Endothelial cell of umbilical vein (primary cell): ENCODE data around the gene GPD2. TPM values are rescaled to one million over a fixed set of nuclear protein-coding genes. Genes with fewer than 3 reads are reported as not detected.

Experiments used
- BruUV-seq: library from RNA; stranded (reverse); fragments of 400-500 nt; replicated peaks from 2 replicates; lab custom pipeline; 2021; lab: Mats Ljungman, UMichigan
- CTCF ChIA-PET: fragments of 300-600, 350-600 bp; sonication (Branson Sonifier 250); formaldehyde crosslinking; loops from one replicate; lab custom pipeline; 2021; ENCODE audit warnings: antibody characterized with exemption, inconsistent platforms; lab: Charles Lee
- POLR2A ChIA-PET: fragments of 300-600, 350-600 bp; sonication (Branson Sonifier 250); formaldehyde crosslinking; loops from one replicate; lab custom pipeline; 2021; ENCODE audit warnings: antibody characterized with exemption, inconsistent platforms; lab: Charles Lee
- DNase-seq: peaks from one replicate; pipeline ENCODE4 v3.0.0-alpha.2; 2011; ENCODE audit warnings: low read depth, low spot score
- FAIRE-seq: peaks from 2 replicates; lab custom pipeline; 2011; peaks lifted over from hg19 to GRCh38; lab: Jason Lieb, UNC
- H2AFZ ChIP-seq: 2 replicates; pipeline ENCODE4 v1.6.0; 2012; ENCODE audit warnings: low read depth, low read length, control low read depth, inconsistent platforms
- H3K27ac ChIP-seq: 2 replicates; pipeline ENCODE4 v1.5.1; 2011; ENCODE audit warnings: low read depth, mild to moderate bottlenecking, control low read depth, low read length, moderate library complexity; ENCODE audit not compliant: insufficient read depth
- H3K27me3 ChIP-seq, 2 experiments: 2 replicates each; pipeline versions ENCODE4 v1.6.0 to v1.6.1; 2011; ENCODE audit warnings: low read length in 2 of 2, mixed read lengths in 1 of 2; ENCODE audit not compliant: control insufficient read depth in 2 of 2, insufficient read depth in 2 of 2
- H3K36me3 ChIP-seq, 2 experiments: 2 replicates in 1 of 2; 3 replicates in 1 of 2; pipeline ENCODE4 v1.5.1; 2011; ENCODE audit warnings: low read length in 2 of 2, mild to moderate bottlenecking in 1 of 2, moderate library complexity in 1 of 2; ENCODE audit not compliant: control insufficient read depth in 2 of 2, insufficient read depth in 2 of 2; ENCODE audit errors: extremely low read depth in 1 of 2
- H3K4me1 ChIP-seq: 3 replicates; pipeline ENCODE4 v1.5.1; 2011; ENCODE audit warnings: mild to moderate bottlenecking, low read length; ENCODE audit not compliant: control insufficient read depth, insufficient read depth; ENCODE audit errors: extremely low read depth
- H3K4me2 ChIP-seq: 2 replicates; pipeline ENCODE4 v1.6.1; 2011; ENCODE audit warnings: low read length, control low read depth, mixed read lengths; ENCODE audit not compliant: insufficient read depth
- H3K4me3 ChIP-seq, 3 experiments: fragments of 200-600 bp in 1 of 3; sonication (generic), shearing (Covaris generic) in 1 of 3; replicated peaks in 1 of 3; 2 replicates each; pipeline ENCODE4 v1.5.1; 2011 to 2016; ENCODE audit warnings: control low read depth in 3 of 3, low read length in 3 of 3, mild to moderate bottlenecking in 2 of 3, inconsistent platforms in 1 of 3, low read depth in 1 of 3, moderate library complexity in 1 of 3; ENCODE audit not compliant: insufficient read depth in 1 of 3
- H3K79me2 ChIP-seq: 2 replicates; pipeline ENCODE4 v1.6.0; 2012; ENCODE audit warnings: low read length, inconsistent platforms; ENCODE audit not compliant: control insufficient read depth, insufficient read depth
- H3K9ac ChIP-seq: replicated peaks from 2 replicates; pipeline ENCODE3; 2011; ENCODE audit warnings: low read length, control low read depth; ENCODE audit not compliant: insufficient read depth; ENCODE audit errors: extremely low read depth
- H3K9me1 ChIP-seq: replicated peaks from 3 replicates; pipeline ENCODE4 v1.6.0; 2011; ENCODE audit warnings: mild to moderate bottlenecking, low read length; ENCODE audit not compliant: control insufficient read depth, insufficient read depth; ENCODE audit errors: extremely low read depth
- H3K9me3 ChIP-seq: replicated peaks from 2 replicates; pipeline ENCODE4 v1.5.1; 2012; ENCODE audit warnings: low read length, inconsistent platforms; ENCODE audit not compliant: control insufficient read depth, insufficient read depth
- H4K20me1 ChIP-seq: replicated peaks from 2 replicates; pipeline ENCODE3; 2011; ENCODE audit warnings: mild to moderate bottlenecking, low read length; ENCODE audit not compliant: control insufficient read depth, insufficient read depth; ENCODE audit errors: extremely low read depth
- EZH2 ChIP-seq: IDR thresholded peaks from 2 replicates; pipeline ENCODE4 v1.6.1; 2012; ENCODE audit warnings: borderline replicate concordance, low read depth, mild to moderate bottlenecking, moderate library complexity, low read length, inconsistent platforms; ENCODE audit not compliant: severe bottlenecking
- FOS ChIP-seq: IDR thresholded peaks from 2 replicates; pipeline ENCODE4 v1.6.1; 2011; ENCODE audit warnings: mild to moderate bottlenecking, low read length, moderate library complexity, borderline replicate concordance; ENCODE audit not compliant: insufficient read depth
- GATA2 ChIP-seq: IDR thresholded peaks from 2 replicates; pipeline ENCODE4 v1.7.0; 2011; ENCODE audit warnings: low read depth, mild to moderate bottlenecking, moderate library complexity, mixed read lengths, low read length; ENCODE audit not compliant: insufficient read length, insufficient read depth
- JUN ChIP-seq: IDR thresholded peaks from 2 replicates; pipeline ENCODE4 v1.6.1; 2011; ENCODE audit warnings: borderline replicate concordance, low read depth; ENCODE audit not compliant: insufficient read length, insufficient read depth
- MYC ChIP-seq: IDR thresholded peaks from one replicate; pipeline ENCODE4 v1.6.1; 2011; ENCODE audit warnings: mild to moderate bottlenecking, low read depth, low read length
- POLR2A ChIP-seq: IDR thresholded peaks from 2 replicates; pipeline ENCODE4 v1.6.1; 2012; ENCODE audit warnings: low read depth, mild to moderate bottlenecking, control low read depth, low read length
- POLR2AphosphoS5 ChIP-seq: IDR thresholded peaks from 2 replicates; pipeline ENCODE4 v1.6.1; 2012; ENCODE audit warnings: low read depth, mild to moderate bottlenecking, control low read depth, low read length, moderate library complexity; ENCODE audit not compliant: insufficient read depth
- dilution Hi-C: fragments of 300-500 bp; cut with MboI; formaldehyde crosslinking; loops from one replicate; pipeline ENCODE4 v1.15.0; 2019; ENCODE audit warnings: low sequenced_read_pairs; ENCODE audit not compliant: extremely low pct_ligation_motif_present
- intact Hi-C: fragments of 100-400 bp; cut with micrococcal nuclease; formaldehyde crosslinking; loops from one replicate; pipeline ENCODE4 v1.10.0; 2022
- polyA plus RNA-seq, 4 experiments: library from polyadenylated mRNA; depleted of rRNA in 3 of 4; stranded (reverse) in 3 of 4; unstranded in 1 of 4; fragments of >200 nt; gene quantifications; 2 replicates each; pipeline versions ENCODE4 v1.2.1 to v1.2.3, GENCODE V29; 2011 to 2012; ENCODE audit warnings: missing spikeins in 1 of 4
- total RNA-seq: library from RNA; stranded (reverse); gene quantifications from 2 replicates; pipeline ENCODE4 v1.2.3, GENCODE V29; 2021
- TF ChIP-seq, protein P1 (sequence below), 2 donors: IDR thresholded peaks; 1 replicate in 1 of 2; 2 replicates in 1 of 2; pipeline ENCODE4 v1.5.1; 2011; ENCODE audit warnings: low read length in 2 of 2, mild to moderate bottlenecking in 2 of 2, moderate library complexity in 2 of 2, control low read depth in 1 of 2, inconsistent platforms in 1 of 2, low read depth in 1 of 2; ENCODE audit not compliant: insufficient read depth in 1 of 2; ENCODE audit errors: extremely low read depth in 1 of 2
- TF ChIP-seq, protein P2 (sequence below): IDR thresholded peaks from 2 replicates; pipeline ENCODE4 v1.6.1; 2011; ENCODE audit not compliant: insufficient read depth, insufficient read length

The GPD2 gene
- total and polyA plus RNA-seq, 2 donors (not counting 3 experiments of a cell fraction or from before 2014, with no cell fraction given): 6.6 to 37.0 TPM

DNA sequence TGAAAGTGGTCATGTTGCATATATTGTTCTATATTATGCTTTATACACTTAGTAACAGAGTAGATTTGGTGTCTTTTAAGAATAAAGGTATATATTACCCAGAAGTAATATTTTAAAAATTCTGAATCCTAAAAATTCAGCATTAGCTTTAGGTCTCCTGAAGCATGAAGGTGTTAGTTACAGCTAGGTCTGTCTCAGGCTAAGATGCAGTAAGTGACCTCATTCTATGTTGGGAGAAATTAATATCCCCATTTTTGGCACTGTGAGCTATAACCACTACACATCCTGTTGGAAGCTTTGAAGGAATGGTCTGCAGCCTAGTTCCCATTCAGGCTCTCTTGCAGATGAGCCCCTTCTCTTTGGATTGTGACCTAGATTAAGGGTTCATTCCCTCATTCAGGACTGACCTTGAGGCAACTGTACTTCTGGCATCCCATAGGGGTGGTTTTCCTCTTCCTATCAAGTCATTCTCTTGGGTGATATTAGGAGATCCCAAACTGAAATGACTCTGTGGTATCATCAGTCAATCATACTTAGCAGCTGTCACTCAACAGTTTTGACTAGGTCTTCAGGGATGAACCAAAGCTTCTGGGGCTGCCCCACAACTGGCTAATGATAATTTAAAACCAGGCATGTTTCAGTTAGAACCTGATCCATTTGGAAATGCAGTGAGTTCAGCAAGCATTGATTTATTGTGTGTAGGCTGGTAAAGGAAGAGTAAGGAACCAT is 117.7 kb downstream of the GPD2 start:
- Histone ChIP-seq H3K4me2 (no peak overlapping the region), H3K79me2 (no peaks in the 10 kb centered on the region), H3K27me3 (no peaks in the 10 kb centered on the region), H2AFZ (no peak overlapping the region), H4K20me1 (no peaks in the 10 kb centered on the region), H3K4me1 (no peaks in the 10 kb centered on the region), H3K4me3 (no peak overlapping the region), H3K9me3 (no peaks in the 10 kb centered on the region), H3K27ac (no peak overlapping the region), H3K9ac (no peak overlapping the region), H3K36me3 (no peaks in the 10 kb centered on the region), H3K9me1 (no peaks in the 10 kb centered on the region)
- FAIRE-seq: no peak
- POLR2A ChIA-PET: no interaction called here
- no TSS peak for BruUV-seq
- DNase-seq: no peak
- TF ChIP-seq JUN: no peak
- TF ChIP-seq, protein P1, sequence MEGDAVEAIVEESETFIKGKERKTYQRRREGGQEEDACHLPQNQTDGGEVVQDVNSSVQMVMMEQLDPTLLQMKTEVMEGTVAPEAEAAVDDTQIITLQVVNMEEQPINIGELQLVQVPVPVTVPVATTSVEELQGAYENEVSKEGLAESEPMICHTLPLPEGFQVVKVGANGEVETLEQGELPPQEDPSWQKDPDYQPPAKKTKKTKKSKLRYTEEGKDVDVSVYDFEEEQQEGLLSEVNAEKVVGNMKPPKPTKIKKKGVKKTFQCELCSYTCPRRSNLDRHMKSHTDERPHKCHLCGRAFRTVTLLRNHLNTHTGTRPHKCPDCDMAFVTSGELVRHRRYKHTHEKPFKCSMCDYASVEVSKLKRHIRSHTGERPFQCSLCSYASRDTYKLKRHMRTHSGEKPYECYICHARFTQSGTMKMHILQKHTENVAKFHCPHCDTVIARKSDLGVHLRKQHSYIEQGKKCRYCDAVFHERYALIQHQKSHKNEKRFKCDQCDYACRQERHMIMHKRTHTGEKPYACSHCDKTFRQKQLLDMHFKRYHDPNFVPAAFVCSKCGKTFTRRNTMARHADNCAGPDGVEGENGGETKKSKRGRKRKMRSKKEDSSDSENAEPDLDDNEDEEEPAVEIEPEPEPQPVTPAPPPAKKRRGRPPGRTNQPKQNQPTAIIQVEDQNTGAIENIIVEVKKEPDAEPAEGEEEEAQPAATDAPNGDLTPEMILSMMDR (IDR thresholded peaks at IDR 0.05; ENCODE audit: extremely low read depth in 1 of 2, insufficient read depth in 1 of 2, low read depth in 1 of 2, low read length in 2 of 2): no peak
- TF ChIP-seq EZH2: no peak
- no peak for TF ChIP-seq FOS
- no peak for TF ChIP-seq GATA2
- TF ChIP-seq POLR2A: no peak
- no peak for TF ChIP-seq POLR2AphosphoS5
- TF ChIP-seq, protein P2, sequence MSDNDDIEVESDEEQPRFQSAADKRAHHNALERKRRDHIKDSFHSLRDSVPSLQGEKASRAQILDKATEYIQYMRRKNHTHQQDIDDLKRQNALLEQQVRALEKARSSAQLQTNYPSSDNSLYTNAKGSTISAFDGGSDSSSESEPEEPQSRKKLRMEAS: no peak
- no peak for TF ChIP-seq MYC
- dilution Hi-C loops: no loop called here
- CTCF ChIA-PET: interaction anchor here (1.3 to 1.6 kb wide), 3 partner anchors 14 to 1177 kb away, joined by 3 to 4 read pairs (median 3); no protein-coding TSS in a partner anchor
- intact Hi-C loops: no loop called here
